ENCODE measurements around the gene ZBED4.

The ZBED4 gene

GRCh38 chr22:49852898-49853894, at the start of gene ZBED4:
ZBED4 (plus strand) TSS chr22:49853844; CDS start chr22:49883663, 29,819 bp downstream.
- TF ChIP-seq CTCF (IDR thresholded peaks at IDR 0.05), result no peak
- intact Hi-C loops (cut with DNase I; ENCODE audit: low total_unique reads), result loop anchor here (5.0 kb wide), 1 partner anchor 64 kb away; the partner anchor contains the start of genes ALG12 and CRELD2

GRCh38 chr22:49807129-49807528, 46.5 kb upstream of the ZBED4 start:
- no peak for DNase-seq
- peaks cover 13 to 26% (median 16%) of the 10 kb centered on the region in 3 donors for H3K36me3 ChIP-seq
- H3K9me3 ChIP-seq, result no peaks in the 10 kb centered on the region
- H3K27ac ChIP-seq, result no peak overlapping the region
- no peak for TF ChIP-seq CTCF (IDR thresholded peaks at IDR 0.05)
- peaks cover 0 to 26% (median 3%) of the 10 kb centered on the region in 4 donors for H3K4me1 ChIP-seq
- no peaks in the 10 kb centered on the region for H3K27me3 ChIP-seq
- no peak overlapping the region for H3K4me3 ChIP-seq
- intact Hi-C loops (cut with DNase I; ENCODE audit: low total_unique reads), result no loop called here

More at GRCh38 chr22:49852898-49853894, at the start of gene ZBED4:
- H3K27ac ChIP-seq, result peak within 1 kb of the TSS; percentile 96 to 97
- H3K36me3 ChIP-seq, result no peaks in the 10 kb centered on the region
- H3K4me3 ChIP-seq, result peak within 1 kb of the TSS; percentile 87 to 89
- peak; percentile 94 to 99 for DNase-seq
- peaks cover 0 to 26% of the 10 kb centered on the region in 2 donors for H3K27me3 ChIP-seq
- H3K9me3 ChIP-seq, result no peaks in the 10 kb centered on the region
- peaks cover 0 to 47% (median 40%) of the 10 kb centered on the region in 4 donors for H3K4me1 ChIP-seq

- no peak for DNase-seq
- Histone ChIP-seq H3K27ac (no peak overlapping the region), H3K9me3 (no peaks in the 10 kb centered on the region), H3K27me3 (no peaks in the 10 kb centered on the region), H3K4me3 (no peak overlapping the region), H3K36me3 (peaks cover 9 to 28% (median 10%) of the 10 kb centered on the region in 3 donors), H3K4me1 (peaks cover 0 to 26% (median 5%) of the 10 kb centered on the region in 4 donors)
- no peak for TF ChIP-seq CTCF (IDR thresholded peaks at IDR 0.05)
- intact Hi-C loops (cut with DNase I; ENCODE audit: low total_unique reads), result no loop called here
Measured at GRCh38 chr22:49807780-49808708, 45.6 kb upstream of the ZBED4 start.

GRCh38 chr22:49810363-49811019, 43.2 kb upstream of the ZBED4 start:
- Histone ChIP-seq H3K4me1 (peaks cover 0 to 22% (median 8%) of the 10 kb centered on the region in 4 donors), H3K27me3 (no peaks in the 10 kb centered on the region), H3K27ac (no peak overlapping the region), H3K4me3 (no peak overlapping the region), H3K9me3 (no peaks in the 10 kb centered on the region), H3K36me3 (peaks cover 0 to 26% (median 0%) of the 10 kb centered on the region in 3 donors)
- DNase-seq, result no peak
- TF ChIP-seq CTCF (IDR thresholded peaks at IDR 0.05), result no peak
- intact Hi-C loops (cut with DNase I; ENCODE audit: low total_unique reads), result no loop called here
